Breast epithelium (tissue), 4 donors: ENCODE data around the gene RFC1. TPM values are rescaled to one million over a fixed set of nuclear protein-coding genes. Genes with fewer than 3 reads are reported as not detected.
"Not testable (repeated sequence)": the region's sequence is repeated elsewhere in the genome, so short reads cannot be mapped to it uniquely, and the experiment has no call there.

Source experiments
- DNase-seq, 2 donors: peaks; one replicate each; pipeline ENCODE4 v3.0.0-alpha.2; 2019; ENCODE audit warnings: low spot score in 2 of 2
- H3K27ac ChIP-seq, 2 donors: fragments of 200-600 bp; sonication (generic) in 1 of 2; one replicate each; pipeline ENCODE4 v1.5.1; 2016 to 2019; ENCODE audit warnings: mild to moderate bottlenecking in 1 of 2
- H3K27me3 ChIP-seq, 2 donors: fragments of 200-600 bp; sonication (generic) in 1 of 2; one replicate each; pipeline versions ENCODE4 v1.5.1 to v1.6.0; 2017 to 2019; ENCODE audit warnings: control low read depth in 1 of 2, mild to moderate bottlenecking in 1 of 2
- H3K36me3 ChIP-seq: fragments of 200-600 bp; one replicate; pipeline ENCODE4 v1.5.1; 2019
- H3K4me1 ChIP-seq, 2 donors: fragments of 200-600 bp; sonication (generic); one replicate each; pipeline ENCODE4 v1.5.1; 2016 to 2019; ENCODE audit warnings: control low read depth in 1 of 2
- H3K4me3 ChIP-seq, 3 donors: fragments of 200-600 bp; sonication (generic); 1 replicate in 2 of 3; 2 replicates in 1 of 3; pipeline ENCODE4 v1.5.1; 2016 to 2019; ENCODE audit warnings: mild to moderate bottlenecking in 3 of 3, moderate library complexity in 2 of 3
- H3K9me3 ChIP-seq, 2 donors: fragments of 200-600 bp; sonication (generic) in 1 of 2; one replicate each; pipeline ENCODE4 v1.5.1; 2016 to 2019; ENCODE audit warnings: control low read depth in 1 of 2
- POLR2A ChIP-seq: fragments of 450-650 bp; IDR thresholded peaks from one replicate; pipeline ENCODE4 v1.6.1; 2016; ENCODE audit warnings: antibody characterized with exemption, mild to moderate bottlenecking, moderate library complexity
- POLR2AphosphoS5 ChIP-seq, 3 donors: sonication (generic); formaldehyde crosslinking; IDR thresholded peaks; one replicate each; pipeline ENCODE4 v1.6.1; 2017; ENCODE audit warnings: antibody characterized with exemption in 3 of 3
- intact Hi-C: fragments of 100-400 bp; cut with DNase I; formaldehyde crosslinking; loops from one replicate; pipeline ENCODE4 v1.15.1; 2023; ENCODE audit warnings: low total_unique reads
- total RNA-seq, 3 donors: library from RNA; depleted of rRNA; stranded (reverse); fragments of >200 nt; gene quantifications; one replicate each; pipeline ENCODE4 v1.1.0, GENCODE V29; 2016
- TF ChIP-seq, protein P1 (sequence below), 3 donors: fragments of 450-650 bp; IDR thresholded peaks; one replicate each; pipeline ENCODE4 v1.5.1; 2016 to 2017; ENCODE audit warnings: antibody characterized with exemption in 3 of 3, mild to moderate bottlenecking in 3 of 3, moderate library complexity in 3 of 3

The RFC1 gene
- total RNA-seq, 3 donors from 2014 or later, result 39.3 to 43.6 (median 41.8) TPM

GRCh38 chr4:39383690-39384089 lies 17.5 kb upstream of the RFC1 start:
- intact Hi-C loops, result no loop called here
- Histone ChIP-seq H3K9me3 (no peaks in the 10 kb centered on the region), H3K4me1 (no peaks in the 10 kb centered on the region), H3K27me3 (no peaks in the 10 kb centered on the region), H3K27ac (no peak overlapping the region), H3K36me3 (no peaks in the 10 kb centered on the region), H3K4me3 (no peak overlapping the region)
- TF ChIP-seq POLR2A (no peak), POLR2AphosphoS5 (IDR thresholded peaks at IDR 0.05) (no peak)
- TF ChIP-seq, protein P1, sequence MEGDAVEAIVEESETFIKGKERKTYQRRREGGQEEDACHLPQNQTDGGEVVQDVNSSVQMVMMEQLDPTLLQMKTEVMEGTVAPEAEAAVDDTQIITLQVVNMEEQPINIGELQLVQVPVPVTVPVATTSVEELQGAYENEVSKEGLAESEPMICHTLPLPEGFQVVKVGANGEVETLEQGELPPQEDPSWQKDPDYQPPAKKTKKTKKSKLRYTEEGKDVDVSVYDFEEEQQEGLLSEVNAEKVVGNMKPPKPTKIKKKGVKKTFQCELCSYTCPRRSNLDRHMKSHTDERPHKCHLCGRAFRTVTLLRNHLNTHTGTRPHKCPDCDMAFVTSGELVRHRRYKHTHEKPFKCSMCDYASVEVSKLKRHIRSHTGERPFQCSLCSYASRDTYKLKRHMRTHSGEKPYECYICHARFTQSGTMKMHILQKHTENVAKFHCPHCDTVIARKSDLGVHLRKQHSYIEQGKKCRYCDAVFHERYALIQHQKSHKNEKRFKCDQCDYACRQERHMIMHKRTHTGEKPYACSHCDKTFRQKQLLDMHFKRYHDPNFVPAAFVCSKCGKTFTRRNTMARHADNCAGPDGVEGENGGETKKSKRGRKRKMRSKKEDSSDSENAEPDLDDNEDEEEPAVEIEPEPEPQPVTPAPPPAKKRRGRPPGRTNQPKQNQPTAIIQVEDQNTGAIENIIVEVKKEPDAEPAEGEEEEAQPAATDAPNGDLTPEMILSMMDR (IDR thresholded peaks at IDR 0.05), result no peak
- DNase-seq, result no peak

DNA sequence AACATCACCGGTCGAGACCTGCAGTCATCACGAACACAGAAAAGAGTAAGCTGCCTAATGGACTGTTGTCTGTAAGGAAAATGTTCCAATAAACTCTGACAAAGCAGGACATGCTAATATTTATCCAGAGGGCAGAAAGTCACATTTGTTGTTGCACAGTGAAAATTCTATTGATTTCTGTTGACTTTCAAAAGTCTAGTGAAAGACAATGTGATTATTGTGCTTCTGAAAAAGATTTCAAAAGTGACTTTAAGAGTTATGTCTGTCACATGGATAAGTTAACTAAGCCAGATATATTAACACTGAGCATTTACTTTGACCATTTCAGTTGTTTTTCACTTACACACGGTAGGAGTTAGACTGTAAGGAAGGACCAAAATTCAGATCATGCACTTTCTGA lies 9.3 kb upstream of the RFC1 start:
- Histone ChIP-seq H3K4me1 (no peaks in the 10 kb centered on the region), H3K9me3 (no peaks in the 10 kb centered on the region), H3K36me3 (no peaks in the 10 kb centered on the region), H3K27me3 (no peaks in the 10 kb centered on the region), H3K4me3 (no peak overlapping the region), H3K27ac (no peak overlapping the region)
- DNase-seq, result no peak
- TF ChIP-seq, protein P1 (IDR thresholded peaks at IDR 0.05), result no peak
- no peak for TF ChIP-seq POLR2AphosphoS5 (IDR thresholded peaks at IDR 0.05)
- no peak for TF ChIP-seq POLR2A
- intact Hi-C loops, result no loop called here

DNA sequence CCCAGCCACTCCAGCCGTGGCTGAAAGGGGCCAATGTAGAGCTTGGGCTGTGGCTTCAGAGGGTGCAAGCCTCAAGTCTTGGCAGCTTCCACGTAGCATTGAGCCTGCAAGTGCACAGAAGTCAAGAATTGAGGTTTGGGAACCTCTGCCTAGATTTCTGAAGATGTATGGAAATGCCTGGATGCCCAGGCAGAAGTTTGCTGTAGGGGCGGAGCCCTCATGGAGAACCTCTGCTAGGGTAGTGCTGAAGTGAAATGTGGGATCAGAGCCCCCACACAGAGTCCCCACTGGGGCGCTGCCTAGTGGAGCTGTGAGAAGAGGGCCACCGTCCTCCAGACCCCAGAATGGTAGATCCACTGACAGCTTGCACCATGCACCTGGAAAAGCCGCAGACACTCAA lies 5.0 kb upstream of the RFC1 start:
- H3K27ac ChIP-seq, H3K4me3 ChIP-seq, DNase-seq, H3K4me1 ChIP-seq, H3K36me3 ChIP-seq, intact Hi-C loops, H3K27me3 ChIP-seq, H3K9me3 ChIP-seq: not testable (repeated sequence)

DNA sequence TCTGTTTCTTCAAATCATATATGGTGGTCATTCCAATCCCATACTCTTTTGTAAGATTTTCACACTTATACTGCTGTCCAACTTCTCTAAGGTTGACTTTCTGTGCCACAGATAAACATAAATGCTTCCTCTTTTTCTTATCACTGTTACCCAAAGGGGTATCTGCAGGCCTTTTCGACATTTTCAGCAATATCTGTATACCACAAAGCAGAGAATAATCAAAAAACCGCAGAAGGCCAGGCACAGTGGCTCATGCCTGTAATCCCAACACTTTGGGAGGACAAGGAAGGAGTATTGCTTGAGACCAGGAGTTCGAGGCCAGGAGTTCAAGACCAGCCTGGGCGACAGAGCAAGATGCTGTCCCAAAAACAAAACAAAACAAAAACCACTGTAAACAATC lies 3.1 kb upstream of the RFC1 start:
- no peak for DNase-seq
- no peak overlapping the region for H3K4me3 ChIP-seq
- H3K27me3 ChIP-seq, result no peaks in the 10 kb centered on the region
- no peaks in the 10 kb centered on the region for H3K36me3 ChIP-seq
- H3K9me3 ChIP-seq, result no peaks in the 10 kb centered on the region
- intact Hi-C loops, result no loop called here
- TF ChIP-seq POLR2AphosphoS5 (IDR thresholded peaks at IDR 0.05) (no peak), POLR2A (no peak)
- TF ChIP-seq, protein P1 (IDR thresholded peaks at IDR 0.05), result no peak
- H3K4me1 ChIP-seq, result peaks cover 0 to 4% of the 10 kb centered on the region in 2 donors
- H3K27ac ChIP-seq, result no peak overlapping the region

DNA sequence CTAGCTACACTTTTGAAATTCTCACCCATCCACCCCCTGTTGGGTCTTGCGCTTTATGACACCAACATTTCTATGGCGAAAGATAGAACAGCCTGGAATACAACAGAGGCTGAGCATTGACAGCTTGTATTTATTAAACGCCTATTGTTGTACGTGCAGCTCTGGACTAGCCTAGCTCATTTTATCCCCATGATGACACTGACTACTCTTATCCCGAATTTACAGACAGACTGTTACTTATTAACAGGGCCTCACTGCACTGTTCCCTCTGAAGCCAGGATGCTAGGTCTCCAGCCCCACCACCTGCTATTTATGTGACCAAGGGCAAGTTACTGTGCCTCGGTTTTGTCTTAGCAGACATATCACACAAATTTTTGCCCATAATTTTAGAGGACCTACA lies 1.0 kb upstream of the RFC1 start:
- TF ChIP-seq POLR2AphosphoS5 (IDR thresholded peaks at IDR 0.05) (no peak), POLR2A (no peak)
- TF ChIP-seq, protein P1 (IDR thresholded peaks at IDR 0.05), result no peak
- intact Hi-C loops, result no loop called here
- Histone ChIP-seq H3K36me3 (peaks cover 7% of the 10 kb centered on the region), H3K9me3 (no peaks in the 10 kb centered on the region), H3K4me1 (peaks cover 0 to 6% of the 10 kb centered on the region in 2 donors), H3K27ac (no peak overlapping the region), H3K4me3 (no peak overlapping the region), H3K27me3 (no peaks in the 10 kb centered on the region)
- DNase-seq, result no peak

DNA sequence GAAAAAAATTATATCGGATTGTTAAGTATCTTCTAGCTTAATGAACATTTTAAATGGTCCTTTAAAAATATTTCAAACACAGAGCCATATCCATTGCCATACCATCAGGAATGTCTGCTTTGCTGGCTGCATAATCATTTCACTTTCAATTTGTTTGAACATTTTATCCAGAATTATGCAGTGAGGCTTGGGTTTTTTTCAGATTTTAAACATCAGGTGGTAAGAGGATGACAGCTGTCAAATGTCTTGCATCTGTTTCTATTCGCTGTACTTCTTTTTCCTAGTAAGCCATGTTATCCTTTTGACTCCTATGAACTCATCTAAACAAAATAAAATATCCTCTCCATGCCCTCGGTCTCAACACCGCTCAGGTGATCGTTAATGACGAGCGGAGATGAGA lies 802 bp downstream of the RFC1 start:
- no peaks in the 10 kb centered on the region for H3K27me3 ChIP-seq

More for the DNA sequence above, 802 bp downstream of the RFC1 start:
- Histone ChIP-seq H3K4me3 (peak overlapping the region; percentile 96 to 99 (median 98)), H3K9me3 (no peaks in the 10 kb centered on the region), H3K36me3 (peaks cover 7% of the 10 kb centered on the region), H3K4me1 (peaks cover 0 to 6% of the 10 kb centered on the region in 2 donors), H3K27ac (peak overlapping the region; percentile 93)
- no peak for DNase-seq
- intact Hi-C loops, result no loop called here
- no peak for TF ChIP-seq POLR2AphosphoS5 (IDR thresholded peaks at IDR 0.05)
- no peak for TF ChIP-seq POLR2A
- TF ChIP-seq, protein P1 (IDR thresholded peaks at IDR 0.05), result no peak
